HepG2 (cell line): ENCODE data around the gene ESPN. TPM values are rescaled to one million over a fixed set of nuclear protein-coding genes. Genes with fewer than 3 reads are reported as not detected.

Experiments
- KDM5B ChIP-seq: sonication (generic); formaldehyde crosslinking; IDR thresholded peaks from 2 replicates; pipeline ENCODE4 v1.4.0; 2020; ENCODE audit warnings: missing genetic modification reagents, mild to moderate bottlenecking, borderline replicate concordance
- MTERF4 ChIP-seq: sonication (generic); formaldehyde crosslinking; IDR thresholded peaks from 2 replicates; pipeline ENCODE4 v1.8.0; 2023; ENCODE audit warnings: mild to moderate bottlenecking, missing genetic modification reagents
- NCOA2 ChIP-seq: sonication (generic); formaldehyde crosslinking; IDR thresholded peaks from 2 replicates; pipeline ENCODE4 v1.8.0; 2022; ENCODE audit warnings: inconsistent platforms
- NFIC ChIP-seq: IDR thresholded peaks from 2 replicates; pipeline ENCODE4 v1.6.1; 2012; ENCODE audit warnings: mild to moderate bottlenecking, low read length, inconsistent platforms
- NR2C2 ChIP-seq: sonication (generic); formaldehyde crosslinking; IDR thresholded peaks from 2 replicates; pipeline ENCODE4 v1.4.0; 2020; ENCODE audit warnings: missing genetic modification reagents, mild to moderate bottlenecking, moderate library complexity, borderline replicate concordance
- PRMT3 ChIP-seq: sonication (generic); formaldehyde crosslinking; IDR thresholded peaks from 2 replicates; pipeline ENCODE4 v1.8.1; 2022; ENCODE audit warnings: low read depth, mild to moderate bottlenecking, moderate library complexity, missing genetic modification reagents, borderline replicate concordance
- SALL1 ChIP-seq: sonication (generic); formaldehyde crosslinking; IDR thresholded peaks from 2 replicates; pipeline ENCODE4 v1.8.0; 2022; ENCODE audit warnings: mild to moderate bottlenecking, missing genetic modification reagents
- YY1 ChIP-seq: IDR thresholded peaks from 2 replicates; pipeline ENCODE4 v1.6.1; 2011; ENCODE audit warnings: low read length, low read depth, moderate library complexity, mild to moderate bottlenecking; ENCODE audit not compliant: insufficient read depth, insufficient replicate concordance
- ZGPAT ChIP-seq: IDR thresholded peaks from 2 replicates; pipeline ENCODE4 v1.6.1; 2016; ENCODE audit warnings: mild to moderate bottlenecking
- ZKSCAN1 ChIP-seq: fragments of 150-350 bp; IDR thresholded peaks from 2 replicates; pipeline ENCODE4 v1.6.1; 2014; ENCODE audit warnings: low read length
- ZNF207 ChIP-seq: fragments of 450-650 bp; IDR thresholded peaks from 2 replicates; pipeline ENCODE4 v1.6.1; 2016; ENCODE audit warnings: antibody characterized with exemption, borderline replicate concordance
- ZNF367 ChIP-seq: sonication (generic); formaldehyde crosslinking; IDR thresholded peaks from 2 replicates; pipeline ENCODE4 v1.4.0; 2020; ENCODE audit warnings: missing genetic modification reagents, borderline replicate concordance
- ZNF468 ChIP-seq: sonication (generic); formaldehyde crosslinking; IDR thresholded peaks from 2 replicates; pipeline ENCODE4 v1.8.0; 2022; ENCODE audit warnings: mild to moderate bottlenecking, moderate library complexity, missing genetic modification reagents
- ZNF512B ChIP-seq: sonication (generic); formaldehyde crosslinking; IDR thresholded peaks from 2 replicates; pipeline ENCODE4 v1.5.1; 2020; ENCODE audit warnings: missing genetic modification reagents, mild to moderate bottlenecking, borderline replicate concordance
- ZNF609 ChIP-seq: sonication (generic); formaldehyde crosslinking; IDR thresholded peaks from 2 replicates; pipeline ENCODE4 v1.4.0; 2020; ENCODE audit warnings: mild to moderate bottlenecking, missing genetic modification reagents, borderline replicate concordance
- ZNF713 ChIP-seq: sonication (generic); formaldehyde crosslinking; IDR thresholded peaks from 2 replicates; pipeline ENCODE4 v1.4.0; 2020; ENCODE audit warnings: mild to moderate bottlenecking, missing genetic modification reagents
- ZSCAN21 ChIP-seq: sonication (generic); formaldehyde crosslinking; IDR thresholded peaks from 2 replicates; pipeline ENCODE4 v1.8.0; 2022; ENCODE audit warnings: mild to moderate bottlenecking, missing genetic modification reagents, moderate library complexity, borderline replicate concordance
- ZSCAN30 ChIP-seq: sonication (generic); formaldehyde crosslinking; IDR thresholded peaks from 2 replicates; pipeline ENCODE4 v1.5.0; 2020; ENCODE audit warnings: mild to moderate bottlenecking, missing genetic modification reagents
- polyA plus RNA-seq, 8 experiments: library from polyadenylated mRNA; depleted of rRNA in 3 of 8; stranded (reverse) in 7 of 8; unstranded in 1 of 8; fragments of >200 nt; fragmentation: Illumina TruSeq in 4 of 8; extraction: Trizol in 4 of 8; gene quantifications; 2 replicates each; pipeline versions ENCODE4 v1.2.1 to v1.2.3, GENCODE V29; 2011 to 2016; ENCODE audit warnings: low read depth in 4 of 8, missing spikeins in 1 of 8, mixed read lengths in 1 of 8; ENCODE audit not compliant: insufficient read depth in 1 of 8
- total RNA-seq, 5 experiments: library from RNA; depleted of rRNA; stranded (reverse); fragments of >200 nt; fragmentation: Illumina TruSeq; extraction: Trizol; gene quantifications; 2 replicates each; pipeline ENCODE4 v1.2.3, GENCODE V29; 2016; ENCODE audit warnings: low read depth in 1 of 5

ESPN gene
- total and polyA plus RNA-seq, 2 of the 13 experiments (the other 11 are each of a cell fraction or from before 2014, with no cell fraction given) = 48.6 to 54.2 TPM

GRCh38 chr1:6490181-6491080, 65.9 kb downstream of the ESPN start (continued):
- TF ChIP-seq ZNF609 (CRISPR knock-in tag) = peak; percentile 36; the same call in 1 of the 2 replicates
- no peak for TF ChIP-seq ZNF468 (CRISPR knock-in tag)
- TF ChIP-seq KDM5B (CRISPR knock-in tag) = peak; percentile 75; the same call in 1 of the 2 replicates
- TF ChIP-seq MTERF4 (CRISPR knock-in tag) = 0 out of 2 replicates have a peak, but pooled peaks have one; percentile 28
- peak; percentile 85; the same call in 1 of the 2 replicates for TF ChIP-seq ZSCAN30 (CRISPR knock-in tag)
- TF ChIP-seq SALL1 (CRISPR knock-in tag) = peak; percentile 54
- no peak for TF ChIP-seq PRMT3 (CRISPR knock-in tag)
- peak; percentile 44; the same call in 1 of the 2 replicates for TF ChIP-seq NR2C2
- TF ChIP-seq ZGPAT (CRISPR knock-in tag) = peak; percentile 69; the same call in 1 of the 2 replicates
- TF ChIP-seq ZNF713 (CRISPR knock-in tag) = no peak; the same call in 1 of the 2 replicates
- TF ChIP-seq NCOA2 = no peak
- no peak for TF ChIP-seq ZSCAN21 (CRISPR knock-in tag)
- peak; percentile 71 for TF ChIP-seq YY1
- TF ChIP-seq NFIC = no peak
- TF ChIP-seq ZNF512B (CRISPR knock-in tag) = no peak
- no peak for TF ChIP-seq ZKSCAN1
- no peak for TF ChIP-seq ZNF207
- TF ChIP-seq ZNF367 (CRISPR knock-in tag) = no peak
